Endometrial microvascular endothelial cells (primary cell): ENCODE results near the gene GRAMD2B. TPM values are rescaled to one million over a fixed set of nuclear protein-coding genes. Genes with fewer than 3 reads are reported as not detected.
"Not testable (repeated sequence)": the region's sequence is repeated elsewhere in the genome, so short reads cannot be mapped to it uniquely, and the experiment has no call there.

Experiments
- in situ Hi-C: cut with HindIII; loops from 2 replicates; pipeline ENCODE4 v1.10.0; 2017; ENCODE audit warnings: low sequenced_read_pairs, low pct_unique_long_range_greater_than_20kb; ENCODE audit errors: inconsistent ontology term
- total RNA-seq: library from RNA; depleted of rRNA; stranded (reverse); fragments of >200 nt; gene quantifications from one replicate; pipeline ENCODE4 v1.2.3, GENCODE V29; 2015; ENCODE audit errors: inconsistent ontology term

The GRAMD2B gene
- total RNA-seq, 1 donor from 2014 or later = 0.56 TPM

DNA sequence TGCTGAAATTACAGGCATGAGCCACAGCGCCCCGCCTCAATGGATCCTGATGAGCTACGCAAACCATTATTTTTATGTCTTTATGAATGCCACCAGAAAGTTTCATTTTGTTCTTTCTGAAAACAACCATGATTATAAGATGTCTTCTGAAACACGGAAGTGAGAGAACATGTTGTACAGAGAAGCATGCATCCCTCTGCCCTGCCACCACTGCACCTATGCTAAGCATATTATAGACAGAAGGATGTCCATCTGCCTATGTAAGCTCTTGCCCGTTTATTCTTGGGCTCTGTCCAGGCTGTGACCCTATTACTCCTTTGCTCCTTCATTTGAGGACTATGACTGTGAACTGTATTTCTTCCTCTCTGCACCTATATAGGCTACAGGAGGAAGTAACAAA is 74.3 kb downstream of the GRAMD2B start:
- in situ Hi-C loops = no loop called here

DNA sequence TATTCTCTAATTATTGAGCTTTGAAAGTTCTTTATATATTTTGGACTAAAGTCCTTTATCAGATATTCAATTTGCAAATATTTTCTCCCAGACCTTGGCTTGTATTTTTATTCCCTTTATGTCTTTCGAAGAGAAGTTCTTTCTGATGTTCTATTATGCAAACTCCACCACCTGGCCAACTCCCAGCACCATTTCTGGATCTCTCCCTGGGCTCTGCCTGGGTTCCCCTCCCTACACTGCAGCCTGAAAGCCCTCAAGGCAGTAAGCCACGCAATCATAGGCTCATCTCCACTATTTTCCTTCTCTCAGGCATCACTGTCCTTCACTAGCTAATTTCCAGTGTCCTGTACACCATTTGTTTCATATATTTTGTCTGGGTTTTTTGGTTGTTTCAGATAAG is 76.1 kb downstream of the GRAMD2B start:
- in situ Hi-C loops = no loop called here

DNA sequence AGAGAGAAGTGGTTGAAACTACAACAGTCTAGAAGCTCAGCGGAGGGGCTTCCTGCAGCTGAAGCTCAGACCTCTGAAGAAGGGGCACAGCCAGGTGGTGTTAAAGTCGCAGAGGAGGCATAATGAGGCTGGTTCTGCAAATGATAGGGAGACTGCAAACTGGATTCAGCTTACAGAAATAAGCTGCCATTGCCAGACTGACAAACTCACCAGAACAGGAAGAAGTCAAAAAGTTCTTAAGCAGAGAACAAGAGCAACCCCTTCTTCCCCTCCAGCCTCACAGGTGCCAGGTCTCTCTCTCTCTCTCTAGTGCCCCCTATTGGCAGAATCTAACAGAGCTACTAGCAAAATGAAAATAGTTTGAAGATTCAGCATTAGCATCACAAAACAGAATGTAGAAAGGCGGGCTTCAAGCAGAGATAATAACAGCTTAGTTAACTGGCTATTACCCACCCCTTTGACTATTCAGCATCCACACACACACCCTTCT is 76.7 kb downstream of the GRAMD2B start:
- in situ Hi-C loops = no loop called here

DNA sequence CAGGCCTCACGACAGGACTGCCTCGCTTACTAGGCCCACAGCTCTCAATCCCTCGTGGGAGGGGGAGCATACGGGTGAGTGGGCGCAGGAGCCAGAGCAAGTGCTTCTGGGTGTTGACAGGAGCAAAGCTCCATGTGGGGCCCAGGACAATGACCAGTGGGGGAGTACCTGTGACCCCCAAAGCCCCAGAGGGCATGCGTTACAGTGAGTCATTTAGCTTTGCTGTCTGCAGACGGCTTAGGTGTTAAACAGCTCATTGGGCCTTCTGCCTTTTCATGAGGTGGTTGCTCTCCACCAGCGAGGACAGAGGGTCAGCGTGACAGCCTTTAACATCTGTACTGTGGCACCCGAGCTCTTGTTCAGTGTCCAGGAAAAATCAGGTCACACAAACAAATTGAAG is 78.2 kb downstream of the GRAMD2B start:
- in situ Hi-C loops = no loop called here

DNA sequence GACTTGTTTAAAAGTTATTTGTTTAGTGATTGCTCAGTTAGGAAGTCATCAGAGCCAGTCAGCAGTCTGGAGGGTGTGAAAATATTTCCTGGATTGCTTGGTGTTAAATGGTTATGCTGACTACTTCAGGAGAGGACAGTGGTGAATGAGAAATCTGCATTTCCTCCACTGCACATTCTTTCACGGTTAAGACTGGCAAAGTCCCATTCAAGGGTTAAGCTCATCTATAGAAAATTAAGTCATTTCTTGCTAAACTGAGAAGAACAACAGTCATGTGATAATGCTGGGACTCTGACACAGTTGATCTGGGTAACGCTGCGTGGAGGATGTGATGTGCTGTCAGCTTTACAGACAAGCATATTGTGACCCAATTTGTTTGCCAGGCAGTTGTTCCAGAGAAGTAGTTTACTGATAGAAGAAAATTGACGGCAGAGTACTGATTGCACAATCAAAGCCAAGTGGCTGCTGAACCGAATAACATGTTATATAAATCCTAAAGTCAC is 80.4 kb downstream of the GRAMD2B start:
- in situ Hi-C loops = no loop called here

DNA sequence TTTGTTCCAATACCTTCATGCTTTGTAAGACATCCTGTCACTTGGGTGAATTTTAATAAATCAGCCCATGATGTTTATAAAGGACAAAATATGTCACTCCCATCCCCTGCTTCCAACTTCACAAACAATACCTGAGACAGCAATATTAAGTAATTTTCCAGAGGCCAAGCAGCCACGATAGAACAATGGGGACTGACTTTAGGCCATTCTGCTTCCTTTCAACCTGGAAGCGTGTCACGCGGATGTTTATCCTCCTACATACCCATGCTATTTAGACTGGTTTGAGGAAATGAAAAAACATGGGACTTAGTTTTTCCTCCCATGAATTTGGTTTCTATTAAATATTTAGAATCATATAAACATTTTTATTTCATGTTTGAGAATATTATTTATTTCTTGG is 82.9 kb downstream of the GRAMD2B start:
- in situ Hi-C loops = no loop called here

DNA sequence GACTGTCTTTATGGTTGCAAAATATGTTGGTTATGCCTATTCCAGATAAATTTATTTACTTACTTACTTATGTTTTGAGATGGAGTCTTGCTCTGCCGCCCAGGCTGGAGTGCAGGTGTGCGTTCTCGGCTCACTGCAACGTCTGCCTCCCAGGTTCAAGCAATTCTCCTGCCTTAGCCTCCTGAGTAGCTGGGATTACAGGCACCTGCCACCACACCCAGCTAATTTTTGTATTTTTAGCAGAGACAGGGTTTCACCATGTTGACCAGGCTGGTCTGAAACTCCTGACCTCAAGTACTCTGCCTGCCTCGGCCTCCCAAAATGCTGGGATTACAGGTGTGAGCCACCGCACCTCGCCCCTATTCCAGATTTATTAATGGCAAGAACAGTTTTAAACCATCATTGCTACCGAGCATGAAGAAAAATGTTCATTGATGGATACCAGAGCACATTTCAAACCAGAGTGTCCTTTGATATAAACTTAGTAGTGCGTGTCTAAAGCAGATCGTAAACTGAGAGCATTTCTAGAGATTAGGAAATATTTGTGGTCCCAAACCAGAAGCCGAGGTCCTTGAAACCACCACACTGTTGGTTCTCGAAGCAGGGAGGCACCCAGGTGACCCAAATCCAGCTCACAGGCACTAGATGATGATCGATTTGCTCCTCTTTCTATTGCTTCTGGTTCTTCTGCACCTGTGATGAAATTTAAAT is 85.2 kb downstream of the GRAMD2B start:
- in situ Hi-C loops = no loop called here

DNA sequence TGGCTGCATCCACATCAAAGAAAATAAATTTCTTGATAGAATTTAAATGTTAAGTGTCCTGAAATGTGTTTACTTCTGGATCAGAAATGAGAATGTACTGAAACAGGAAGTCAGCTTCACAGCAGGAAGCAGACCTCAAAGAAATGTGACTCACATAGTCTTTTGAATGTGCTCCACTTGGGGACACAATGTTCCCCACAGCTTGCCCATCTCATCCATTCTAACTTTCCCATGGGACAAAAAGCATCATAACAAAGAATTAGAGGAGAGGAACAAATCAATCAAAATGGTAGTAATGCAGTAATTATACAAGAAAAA is 85.7 kb downstream of the GRAMD2B start:
- in situ Hi-C loops = no loop called here

DNA sequence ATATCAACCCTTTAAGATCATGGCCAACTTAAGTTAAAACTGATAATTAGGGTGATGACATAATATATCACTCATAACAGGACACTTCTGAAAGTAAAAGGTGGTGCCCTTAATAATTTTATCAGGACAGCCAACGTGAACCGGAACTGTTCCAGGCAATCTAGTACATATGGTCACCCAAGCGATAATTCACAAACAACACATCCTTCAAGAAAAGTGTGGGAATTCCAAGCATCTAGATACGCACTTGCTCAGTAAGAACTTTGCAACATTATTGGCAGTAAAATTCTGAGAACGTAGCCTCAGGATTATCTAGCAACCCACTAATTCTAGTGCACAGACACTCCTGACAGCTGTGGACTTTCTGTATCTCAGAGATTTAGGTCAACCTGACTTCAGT is 86.1 kb downstream of the GRAMD2B start:
- in situ Hi-C loops = no loop called here

DNA sequence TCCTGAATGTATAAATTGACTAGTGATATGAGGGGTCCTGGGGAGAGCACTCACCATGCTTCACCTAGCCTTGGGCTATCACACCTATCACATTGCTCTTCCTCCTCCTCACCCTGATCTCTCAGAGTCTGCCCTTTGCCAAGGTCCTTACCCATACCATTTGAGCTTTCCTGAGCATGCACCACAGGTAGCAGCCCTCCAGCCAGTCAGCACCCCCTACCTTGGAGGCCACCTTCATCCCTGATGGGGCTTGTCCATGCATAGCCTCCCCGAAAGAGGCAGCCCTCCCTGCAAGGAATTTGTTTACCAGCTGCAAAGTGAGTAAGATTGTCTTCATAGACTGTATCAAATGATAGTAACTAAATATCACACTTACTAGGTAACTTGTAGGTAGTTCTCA is 88.8 kb downstream of the GRAMD2B start:
- in situ Hi-C loops = no loop called here

DNA sequence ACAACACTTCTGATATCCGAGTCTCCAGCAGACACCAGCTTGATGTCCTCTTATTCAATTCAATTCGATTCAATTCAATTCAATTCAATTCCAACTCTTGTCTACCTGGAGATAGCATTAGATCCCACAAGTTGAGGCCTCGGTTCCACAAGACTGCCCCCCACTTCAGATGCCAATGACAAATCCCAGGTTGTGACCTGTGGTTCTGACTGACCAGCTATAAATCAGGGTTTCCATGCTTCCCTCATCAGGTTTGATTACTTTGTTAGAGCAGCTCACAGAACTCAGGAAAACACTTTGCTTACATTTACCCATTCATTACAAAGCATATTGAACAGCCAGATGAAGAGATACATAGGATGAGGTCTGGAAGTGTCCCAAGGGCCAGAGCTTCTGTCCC is 89.2 kb downstream of the GRAMD2B start:
- in situ Hi-C loops = no loop called here

DNA sequence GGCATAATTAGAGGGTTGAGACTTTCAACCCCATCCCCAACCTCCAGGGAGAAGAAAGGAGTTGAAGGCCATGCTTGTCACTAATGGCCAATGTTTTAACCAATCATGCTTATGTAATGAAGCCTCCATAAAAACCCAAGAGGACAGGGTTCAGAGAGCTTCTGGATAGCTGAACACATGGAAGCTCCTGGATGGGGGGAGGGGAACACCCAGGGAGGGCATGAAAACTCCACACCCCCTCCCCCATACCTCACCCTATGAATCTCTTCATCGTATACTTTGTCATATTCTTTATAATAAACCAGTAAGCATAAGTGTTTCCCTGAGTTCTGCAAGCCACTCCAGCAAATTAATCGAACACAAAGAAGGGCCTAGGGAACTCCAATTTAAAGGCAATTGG is 90.1 kb downstream of the GRAMD2B start:
- in situ Hi-C loops = no loop called here

DNA sequence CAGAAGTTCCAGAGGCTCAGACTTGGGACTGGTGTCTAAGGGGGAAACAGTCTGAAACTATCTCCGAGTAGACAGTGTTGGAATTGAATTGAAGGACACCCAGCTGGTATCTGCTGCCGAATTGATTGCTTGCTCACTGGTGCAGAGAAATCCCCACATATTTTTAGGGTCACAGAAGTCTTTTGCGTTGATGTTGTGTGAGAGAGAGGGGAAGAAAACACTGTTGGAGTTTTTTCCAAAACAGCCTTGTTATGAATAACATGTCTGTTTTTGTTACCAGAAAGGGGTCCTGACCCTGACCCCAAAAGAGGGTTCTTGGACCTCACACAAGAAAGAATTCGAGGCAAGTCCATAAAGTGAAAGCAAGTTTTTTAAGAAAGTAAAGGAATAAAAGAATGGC is 90.5 kb downstream of the GRAMD2B start:
- in situ Hi-C loops = no loop called here

DNA sequence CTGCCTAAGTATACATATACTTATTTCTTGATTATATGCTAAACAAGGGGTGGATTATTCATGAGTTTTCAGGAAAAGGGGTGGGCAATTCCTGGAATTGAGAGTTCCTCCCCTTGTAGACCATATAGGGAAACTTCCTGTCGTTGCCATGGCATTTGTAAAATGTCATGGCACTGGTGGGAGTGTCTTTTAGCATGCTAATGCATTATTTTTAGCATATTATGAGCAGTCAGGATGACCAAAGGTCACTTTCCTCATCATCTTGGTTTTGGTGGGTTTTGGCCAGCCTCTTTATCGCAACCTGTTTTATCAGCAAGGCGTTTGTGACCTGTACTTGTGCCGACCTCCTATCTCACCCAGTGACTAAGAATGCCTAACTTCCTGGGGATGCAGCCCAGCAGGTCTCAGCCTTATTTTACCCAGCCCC is 90.9 kb downstream of the GRAMD2B start:
- in situ Hi-C loops = no loop called here

DNA sequence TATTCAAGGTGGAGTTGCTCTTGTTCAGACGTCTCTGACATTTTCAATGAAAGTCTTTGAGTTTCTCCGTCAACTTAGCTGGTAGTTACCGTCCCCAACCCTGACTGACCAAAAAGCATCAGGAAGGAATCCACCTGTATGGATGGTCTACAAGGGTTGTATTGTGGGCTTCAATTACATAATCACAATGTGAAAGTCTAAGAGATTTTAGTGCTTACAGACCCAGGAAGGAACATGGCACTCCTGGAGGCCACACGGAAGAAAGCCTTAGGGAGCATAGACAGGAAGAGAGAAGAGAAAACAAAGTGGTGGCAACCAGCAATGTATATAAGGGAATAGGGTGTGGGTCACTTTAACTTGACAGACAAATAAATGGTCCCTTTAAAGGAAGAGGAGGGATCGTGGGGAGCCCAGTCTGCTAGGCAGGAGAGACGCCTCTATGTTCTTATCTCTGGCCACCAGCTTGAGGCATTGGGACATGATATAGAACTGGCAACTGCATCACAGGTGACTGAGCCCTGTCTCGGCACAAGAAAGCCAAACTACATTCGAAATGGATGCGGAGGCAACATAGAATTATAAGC is 91.4 kb downstream of the GRAMD2B start:
- in situ Hi-C loops = no loop called here

DNA sequence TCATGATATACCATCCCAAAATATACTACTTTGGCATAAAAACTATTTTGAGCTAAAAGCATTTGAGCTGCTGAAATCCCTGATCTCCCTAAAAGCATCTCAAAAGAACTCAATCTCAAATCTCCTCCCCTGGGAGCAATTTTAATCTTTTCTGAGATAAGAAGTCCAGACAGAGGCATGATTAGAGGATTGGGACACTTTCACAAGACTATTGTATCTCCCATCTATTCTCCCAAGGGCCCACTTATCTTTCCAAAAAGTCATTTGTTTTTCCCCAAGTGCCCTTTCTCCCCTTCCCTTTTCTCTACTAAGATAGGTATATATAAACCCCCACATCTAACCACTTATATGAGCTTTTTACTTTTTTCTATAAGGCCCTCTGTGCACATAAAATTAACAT is 92.1 kb downstream of the GRAMD2B start:
- in situ Hi-C loops = no loop called here

DNA sequence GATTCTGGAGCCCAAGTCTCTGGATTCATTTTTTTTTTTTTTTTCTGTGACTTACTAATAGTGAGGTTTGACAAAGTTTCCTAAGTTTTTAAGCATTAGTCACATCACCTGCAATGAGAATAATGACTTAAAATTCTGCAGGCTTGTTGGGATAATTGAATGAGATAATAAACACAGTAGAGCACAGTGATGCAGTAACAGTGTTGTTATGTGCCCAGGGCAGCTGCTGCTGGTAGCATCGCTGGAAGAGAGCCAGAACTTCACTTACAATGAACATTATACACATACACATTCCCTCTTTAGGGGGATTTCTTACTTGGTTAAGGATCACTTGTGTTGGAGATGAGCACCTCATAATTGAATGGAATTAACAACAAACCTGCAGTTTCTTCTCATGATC is 92.9 kb downstream of the GRAMD2B start:
- in situ Hi-C loops = no loop called here

DNA sequence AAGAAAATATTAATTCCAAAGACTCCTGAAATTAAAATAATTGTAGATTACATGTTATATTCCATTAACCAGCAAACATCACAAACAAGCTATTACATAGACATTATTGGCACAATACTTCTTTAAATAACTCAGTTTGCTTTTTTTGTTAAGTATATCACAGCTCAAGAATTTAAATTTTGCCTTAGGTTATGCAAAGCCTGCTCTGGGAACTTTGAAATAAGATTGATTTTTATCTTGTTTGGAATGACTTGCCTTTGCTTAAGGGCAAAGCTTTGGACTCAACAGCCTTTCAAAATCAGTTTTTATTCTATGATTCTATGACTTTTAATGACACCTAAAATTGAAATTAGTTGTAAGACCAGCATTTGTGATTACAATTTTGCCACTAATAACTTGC is 93.6 kb downstream of the GRAMD2B start:
- in situ Hi-C loops = no loop called here

DNA sequence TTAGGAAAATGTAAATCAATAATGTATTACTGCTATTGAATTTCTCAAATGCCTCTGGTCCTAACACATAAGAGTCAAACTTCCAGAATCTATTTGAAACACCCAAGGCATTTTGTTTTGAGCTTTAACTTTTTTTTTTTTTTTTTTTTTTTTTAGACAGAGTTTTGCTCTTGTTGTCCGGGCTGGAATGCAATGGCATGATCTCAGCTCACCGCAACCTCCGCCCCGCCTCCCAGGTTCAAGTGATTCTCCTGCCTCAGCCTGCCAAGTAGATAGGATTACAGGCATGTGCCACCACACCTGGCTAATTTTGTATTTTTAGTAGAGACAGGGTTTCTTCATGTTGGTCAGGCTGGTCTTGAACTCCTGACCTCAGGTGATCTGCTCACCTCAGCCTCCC is 96.0 kb downstream of the GRAMD2B start:
- in situ Hi-C loops = not testable (repeated sequence)

DNA sequence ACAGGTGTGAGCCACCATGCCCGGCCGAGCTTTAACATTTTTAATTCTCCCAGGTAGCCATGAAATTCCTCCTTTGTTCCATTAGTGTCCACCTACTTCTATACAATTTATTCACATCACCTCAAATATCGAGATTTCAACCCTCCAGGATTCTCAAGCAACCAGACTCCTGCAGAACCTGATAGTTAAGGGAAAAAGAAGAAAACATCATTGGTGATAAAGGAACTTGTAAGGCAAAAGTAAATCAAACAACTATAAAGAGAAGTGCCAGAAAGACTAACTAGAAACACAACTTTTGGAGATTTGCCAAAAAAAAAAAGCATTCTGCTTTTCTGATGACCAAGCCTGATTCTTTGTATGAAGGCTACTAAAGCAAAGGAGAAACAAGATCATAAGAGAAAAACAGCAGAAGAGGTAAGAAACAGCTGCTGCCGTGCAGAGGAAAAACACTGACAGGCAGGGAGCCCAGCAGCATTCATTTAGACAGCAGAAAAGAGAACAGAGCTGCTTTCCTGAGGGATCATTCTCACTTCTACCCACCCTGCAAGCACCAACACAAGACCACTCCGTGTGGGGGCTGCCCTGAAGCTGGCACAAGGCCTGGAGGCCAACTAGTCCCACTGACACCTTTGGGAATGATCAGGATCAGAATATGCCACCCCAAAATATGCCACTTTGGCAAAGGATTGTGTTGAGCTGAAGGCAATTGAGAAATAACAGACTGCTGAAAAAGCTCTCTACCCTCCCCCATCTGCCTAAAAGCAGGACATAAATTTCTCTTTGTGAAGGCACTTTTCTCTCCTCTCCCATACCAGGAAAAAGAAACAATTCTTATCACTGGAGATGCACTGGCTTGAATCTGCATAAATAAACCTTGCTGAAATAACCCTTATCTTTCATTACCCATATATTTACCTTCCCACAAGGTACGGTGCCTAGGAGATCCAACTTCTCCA is 96.7 kb downstream of the GRAMD2B start:
- in situ Hi-C loops = no loop called here
